Nephron (organoid): Measurements from ENCODE around the gene CAV2.

Experiments
- H3K27ac Mint-ChIP-seq, 3 experiments: 2 replicates each; pipeline ENCODE4 v1.8.0; 2020; ENCODE audit warnings: mixed read lengths in 3 of 3, mild to moderate bottlenecking in 2 of 3, moderate library complexity in 1 of 3
- H3K27me3 Mint-ChIP-seq: 2 replicates; pipeline ENCODE4 v1.8.0; 2021; ENCODE audit warnings: low read depth, mild to moderate bottlenecking, moderate library complexity, mixed read lengths
- H3K36me3 Mint-ChIP-seq: 2 replicates; pipeline ENCODE4 v1.8.0; 2020; ENCODE audit warnings: low read depth, mixed read lengths
- H3K4me1 Mint-ChIP-seq: 2 replicates; pipeline ENCODE4 v1.8.0; 2020; ENCODE audit warnings: mixed read lengths
- H3K4me3 Mint-ChIP-seq, 3 experiments: 2 replicates each; pipeline ENCODE4 v1.8.0; 2020; ENCODE audit warnings: mild to moderate bottlenecking in 3 of 3, mixed read lengths in 3 of 3, moderate library complexity in 2 of 3
- H3K9me3 Mint-ChIP-seq: 2 replicates; pipeline ENCODE4 v1.8.0; 2020; ENCODE audit warnings: mixed read lengths
- CTCF ChIP-seq, 3 experiments: fragments of 200-600 bp; sonication (generic); IDR thresholded peaks; one replicate each; pipeline ENCODE4 v1.5.0; 2021; ENCODE audit warnings: antibody characterized with exemption in 3 of 3; ENCODE audit not compliant: unreplicated experiment in 3 of 3

Gene CAV2

DNA sequence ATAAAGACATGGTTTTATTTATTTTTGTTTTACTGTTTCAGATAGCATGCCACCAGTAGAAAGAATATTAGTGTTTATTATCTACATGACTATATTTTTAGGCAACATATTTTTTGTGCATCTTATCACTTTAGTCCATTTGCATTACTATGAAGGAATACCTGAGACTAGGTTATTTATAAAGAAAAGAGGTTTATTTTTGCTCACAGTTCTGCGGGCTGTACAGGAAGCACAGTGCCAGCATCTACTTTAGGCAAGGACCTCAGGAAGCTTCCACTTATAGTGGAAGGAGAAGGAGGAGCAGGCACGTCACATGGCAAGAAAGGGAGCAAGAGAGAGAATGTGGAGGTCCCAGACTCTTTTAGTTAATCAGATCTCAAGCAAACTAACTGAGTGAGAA, 5.7 kb downstream of the CAV2 start:
- no peak overlapping the region for H3K4me3 Mint-ChIP-seq
- H3K4me1 Mint-ChIP-seq: peaks cover 5% of the 10 kb centered on the region
- no peaks in the 10 kb centered on the region for H3K9me3 Mint-ChIP-seq

GRCh38 chr7:116505823-116506222, 6.3 kb downstream of the CAV2 start:
- H3K36me3 Mint-ChIP-seq: no peaks in the 10 kb centered on the region
- H3K4me1 Mint-ChIP-seq: no peaks in the 10 kb centered on the region
- H3K4me3 Mint-ChIP-seq: no peak overlapping the region
- no peak overlapping the region for H3K27ac Mint-ChIP-seq
- no peak for TF ChIP-seq CTCF (IDR thresholded peaks at IDR 0.05; ENCODE audit: unreplicated experiment in 3 of 3)
- peaks cover 36% of the 10 kb centered on the region for H3K27me3 Mint-ChIP-seq
- no peaks in the 10 kb centered on the region for H3K9me3 Mint-ChIP-seq

More for the DNA sequence above, 5.7 kb downstream of the CAV2 start:
- Mint-ChIP-seq H3K36me3 (no peaks in the 10 kb centered on the region), H3K27ac (no peak overlapping the region), H3K27me3 (peaks cover 39% of the 10 kb centered on the region)
- no peak for TF ChIP-seq CTCF (IDR thresholded peaks at IDR 0.05; ENCODE audit: unreplicated experiment in 3 of 3)

GRCh38 chr7:116509982-116510579, 10.5 kb downstream of the CAV2 start:
- no peaks in the 10 kb centered on the region for H3K4me1 Mint-ChIP-seq
- TF ChIP-seq CTCF (IDR thresholded peaks at IDR 0.05; ENCODE audit: unreplicated experiment in 3 of 3): no peak
- H3K27ac Mint-ChIP-seq: no peak overlapping the region
- no peaks in the 10 kb centered on the region for H3K9me3 Mint-ChIP-seq
- H3K36me3 Mint-ChIP-seq: no peaks in the 10 kb centered on the region
- H3K4me3 Mint-ChIP-seq: no peak overlapping the region
- H3K27me3 Mint-ChIP-seq: peaks cover 24% of the 10 kb centered on the region

- Mint-ChIP-seq H3K4me3 (no peak overlapping the region), H3K36me3 (no peaks in the 10 kb centered on the region), H3K9me3 (no peaks in the 10 kb centered on the region), H3K27ac (no peak overlapping the region), H3K27me3 (peaks cover 24% of the 10 kb centered on the region), H3K4me1 (no peaks in the 10 kb centered on the region)
- no peak for TF ChIP-seq CTCF (IDR thresholded peaks at IDR 0.05; ENCODE audit: unreplicated experiment in 3 of 3)
Observed at GRCh38 chr7:116510795-116511194, 11.3 kb downstream of the CAV2 start.

DNA sequence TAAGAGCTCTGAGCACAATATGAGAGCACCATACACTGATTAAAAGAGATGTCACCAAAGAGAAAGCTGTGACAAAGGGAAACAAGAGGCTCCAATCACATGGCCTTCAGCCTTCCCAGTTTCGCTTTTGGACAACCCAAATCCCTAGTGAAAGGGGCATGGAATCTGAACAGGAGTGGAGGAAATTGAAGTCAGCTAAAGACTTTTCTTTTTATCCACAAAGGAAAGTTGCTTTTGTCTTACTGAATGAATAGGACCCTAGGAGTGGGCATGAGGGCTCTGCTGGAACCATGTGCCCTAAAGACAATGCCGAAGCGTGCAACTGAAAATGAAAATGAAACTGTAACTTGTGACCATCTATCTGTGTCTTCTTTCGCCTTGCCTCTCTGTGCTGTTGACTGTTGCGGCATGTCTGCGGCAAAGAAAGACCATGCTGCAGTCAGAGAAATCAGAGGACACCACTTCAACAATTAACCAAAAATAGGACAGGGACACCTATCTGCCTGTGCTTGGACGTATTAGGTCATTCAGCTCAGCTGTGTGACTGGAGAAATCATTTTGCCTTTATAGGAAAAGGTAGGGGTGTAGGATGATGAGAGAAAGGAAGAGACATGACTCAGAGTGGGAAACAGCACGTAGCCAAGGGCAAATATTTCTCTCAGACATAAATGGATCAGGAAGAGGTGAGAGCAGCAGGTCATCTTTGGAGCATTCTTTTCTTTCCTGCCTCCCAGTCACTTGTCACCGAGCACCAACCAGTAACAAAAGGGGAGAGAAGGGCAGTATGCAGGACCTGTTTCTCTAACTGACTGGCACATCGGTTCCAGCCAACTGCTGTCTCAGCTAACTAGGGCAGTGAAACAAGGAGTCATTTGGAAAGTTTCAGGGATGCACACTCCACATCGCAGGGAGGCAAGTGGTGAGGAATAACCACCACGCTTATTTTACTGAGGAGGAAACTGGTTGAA, 12.3 kb downstream of the CAV2 start:
- Mint-ChIP-seq H3K36me3 (no peaks in the 10 kb centered on the region), H3K4me3 (no peak overlapping the region), H3K27ac (no peak overlapping the region), H3K27me3 (peaks cover 26% of the 10 kb centered on the region), H3K9me3 (no peaks in the 10 kb centered on the region), H3K4me1 (no peaks in the 10 kb centered on the region)
- TF ChIP-seq CTCF (IDR thresholded peaks at IDR 0.05; ENCODE audit: unreplicated experiment in 3 of 3): no peak
